CD14-positive monocyte (primary cell): ENCODE data around the gene CCDC92B. TPM values are rescaled to one million over a fixed set of nuclear protein-coding genes. Genes with fewer than 3 reads are reported as not detected.

ENCODE experiments used
- DNase-seq, 3 donors: peaks; one replicate each; pipeline ENCODE4 v3.0.0-alpha.2; 2011 to 2022
- H2AFZ ChIP-seq: 2 replicates; pipeline ENCODE4 v1.6.0; 2012; ENCODE audit warnings: mild to moderate bottlenecking, low read depth, low read length, inconsistent platforms; ENCODE audit not compliant: insufficient read depth, poor library complexity, severe bottlenecking
- H3K27ac ChIP-seq, 2 donors: 1 replicate in 1 of 2; 2 replicates in 1 of 2; pipeline ENCODE4 v1.5.1; 2012 to 2013; ENCODE audit warnings: low read length in 2 of 2, control low read depth in 1 of 2, inconsistent platforms in 1 of 2, low read depth in 1 of 2, mild to moderate bottlenecking in 1 of 2
- H3K27me3 ChIP-seq, 2 donors: one replicate each; pipeline versions ENCODE4 v1.6.0 to v1.6.1; 2011 to 2013; ENCODE audit warnings: low read length in 2 of 2; ENCODE audit not compliant: control insufficient read depth in 2 of 2, insufficient read depth in 2 of 2
- H3K36me3 ChIP-seq, 2 donors: replicated peaks in 1 of 2; 1 replicate in 1 of 2; 2 replicates in 1 of 2; pipeline versions ENCODE4 v1.5.1 to v1.6.1; 2012 to 2013; ENCODE audit warnings: low read length in 2 of 2, control low read depth in 1 of 2, inconsistent platforms in 1 of 2, mild to moderate bottlenecking in 1 of 2; ENCODE audit not compliant: insufficient read depth in 2 of 2, control insufficient read depth in 1 of 2
- H3K4me1 ChIP-seq, 2 donors: 1 replicate in 1 of 2; 2 replicates in 1 of 2; pipeline versions ENCODE4 v1.5.1 to v1.6.1; 2012 to 2013; ENCODE audit warnings: low read length in 2 of 2, control low read depth in 1 of 2, inconsistent platforms in 1 of 2, mild to moderate bottlenecking in 1 of 2, moderate library complexity in 1 of 2; ENCODE audit not compliant: insufficient read depth in 2 of 2, control insufficient read depth in 1 of 2
- H3K4me2 ChIP-seq: replicated peaks from 2 replicates; pipeline ENCODE3; 2012; ENCODE audit warnings: low read length, moderate library complexity, mild to moderate bottlenecking; ENCODE audit not compliant: poor library complexity, severe bottlenecking; ENCODE audit errors: extremely low read depth
- H3K4me3 ChIP-seq, 3 experiments: fragments of 200-600 bp in 1 of 3; sonication (generic) in 1 of 3; replicated peaks in 1 of 3; 1 replicate in 2 of 3; 2 replicates in 1 of 3; pipeline ENCODE4 v1.5.1; 2011 to 2013; ENCODE audit warnings: low read length in 3 of 3, mild to moderate bottlenecking in 3 of 3, control low read depth in 2 of 3, low read depth in 2 of 3, inconsistent platforms in 1 of 3, moderate library complexity in 1 of 3
- H3K79me2 ChIP-seq: 2 replicates; pipeline ENCODE4 v1.6.0; 2012; ENCODE audit warnings: mild to moderate bottlenecking, control low read depth, inconsistent platforms, low read length, moderate library complexity; ENCODE audit not compliant: insufficient read depth
- H3K9ac ChIP-seq: 2 replicates; pipeline ENCODE4 v1.6.0; 2017; ENCODE audit warnings: low read length, mild to moderate bottlenecking; ENCODE audit not compliant: insufficient read depth, poor library complexity, severe bottlenecking
- H3K9me3 ChIP-seq, 2 donors: replicated peaks in 1 of 2; 1 replicate in 1 of 2; 2 replicates in 1 of 2; pipeline versions ENCODE4 v1.5.1 to v1.6.1; 2012 to 2013; ENCODE audit warnings: low read length in 2 of 2, control low read depth in 1 of 2; ENCODE audit not compliant: control insufficient read depth in 1 of 2, insufficient read depth in 1 of 2
- H4K20me1 ChIP-seq: 2 replicates; pipeline ENCODE4 v1.6.0; 2012; ENCODE audit warnings: mild to moderate bottlenecking, low read length, control low read depth, moderate library complexity; ENCODE audit not compliant: insufficient read depth
- H3K27ac Mint-ChIP-seq, 7 donors: one replicate each; pipeline ENCODE4 v1.8.0; 2020; ENCODE audit warnings: mild to moderate bottlenecking in 7 of 7, mixed read lengths in 7 of 7, moderate library complexity in 6 of 7, inconsistent platforms in 2 of 7
- H3K27me3 Mint-ChIP-seq, 3 donors: one replicate each; pipeline ENCODE4 v1.8.0; 2021 to 2022; ENCODE audit warnings: low read depth in 3 of 3, mild to moderate bottlenecking in 3 of 3, mixed read lengths in 3 of 3, moderate library complexity in 3 of 3, inconsistent platforms in 1 of 3
- H3K36me3 Mint-ChIP-seq, 2 donors: one replicate each; pipeline ENCODE4 v1.8.0; 2020; ENCODE audit warnings: mixed read lengths in 2 of 2, inconsistent platforms in 1 of 2, mild to moderate bottlenecking in 1 of 2
- H3K4me1 Mint-ChIP-seq: one replicate; pipeline ENCODE4 v1.8.0; 2020; ENCODE audit warnings: mild to moderate bottlenecking, mixed read lengths
- H3K4me3 Mint-ChIP-seq, 2 donors: one replicate each; pipeline ENCODE4 v1.8.0; 2020; ENCODE audit warnings: mild to moderate bottlenecking in 2 of 2, mixed read lengths in 2 of 2, moderate library complexity in 1 of 2
- H3K9me3 Mint-ChIP-seq, 7 donors: one replicate each; pipeline ENCODE4 v1.8.0; 2020 to 2022; ENCODE audit warnings: mixed read lengths in 7 of 7, mild to moderate bottlenecking in 6 of 7, moderate library complexity in 6 of 7, inconsistent platforms in 2 of 7
- CTCF ChIP-seq: fragments of 200-600 bp; IDR thresholded peaks from one replicate; pipeline ENCODE4 v1.8.0; 2022; ENCODE audit warnings: antibody characterized with exemption, mild to moderate bottlenecking
- WGBS: methylation state at CpG from one replicate; pipeline ENCODE4 v1.1.5; 2013; ENCODE audit warnings: missing lambda C conversion rate; ENCODE audit not compliant: insufficient coverage; 5-methylcytosine and 5-hydroxymethylcytosine counted together
- intact Hi-C, 2 donors: fragments of 100-400 bp; cut with micrococcal nuclease; formaldehyde crosslinking; loops; one replicate each; pipeline versions ENCODE4 v1.15.0 to v1.15.1; 2023
- polyA plus RNA-seq, 3 donors: library from polyadenylated mRNA; depleted of rRNA in 1 of 3; unstranded in 2 of 3; stranded (reverse) in 1 of 3; fragments of 300-500 nt in 2 of 3; fragments of >200 nt in 1 of 3; fragmentation: Illumina TruSeq in 2 of 3; gene quantifications; 1 replicate in 2 of 3; 2 replicates in 1 of 3; pipeline ENCODE4 v1.2.3, GENCODE V29; 2012 to 2021

CCDC92B gene
- polyA plus RNA-seq, 3 donors: not detected

- Histone ChIP-seq H3K4me1 (peaks cover 0 to 3% of the 10 kb centered on the region in 2 donors), H3K27me3 (peaks cover 17 to 43% of the 10 kb centered on the region in 2 donors), H3K4me2 (no peak overlapping the region), H3K36me3 (no peaks in the 10 kb centered on the region), H3K9me3 (no peaks in the 10 kb centered on the region), H3K79me2 (no peaks in the 10 kb centered on the region), H2AFZ (no peak overlapping the region), H4K20me1 (no peaks in the 10 kb centered on the region), H3K27ac (no peak overlapping the region), H3K4me3 (no peak overlapping the region), H3K9ac (no peak overlapping the region)
- no peak for DNase-seq
- Mint-ChIP-seq H3K36me3 (peaks cover 3 to 6% of the 10 kb centered on the region in 2 donors), H3K27ac (no peak overlapping the region), H3K9me3 (peaks cover 0 to 8% (median 5%) of the 10 kb centered on the region in 7 donors), H3K27me3 (peaks cover 48 to 68% (median 63%) of the 10 kb centered on the region in 3 donors), H3K4me1 (peaks cover 8% of the 10 kb centered on the region), H3K4me3 (peak overlapping the region; percentile 41 to 77)
- intact Hi-C loops: no loop called here
- 52% methylated on average over 3 of the region's 11 CpGs for WGBS
- no peak for TF ChIP-seq CTCF
These were observed 27.9 kb upstream of the CCDC92B start for GRCh38 chr17:2777242-2777867.

GRCh38 chr17:2776589-2777241 lies 27.3 kb upstream of the CCDC92B start:
- no peaks in the 10 kb centered on the region for H3K36me3 ChIP-seq
- H3K4me3 ChIP-seq: no peak overlapping the region
- H3K36me3 Mint-ChIP-seq: peaks cover 3 to 6% of the 10 kb centered on the region in 2 donors
- H3K4me2 ChIP-seq: no peak overlapping the region
- H4K20me1 ChIP-seq: no peaks in the 10 kb centered on the region
- H3K9me3 ChIP-seq: no peaks in the 10 kb centered on the region
- WGBS: under 1% methylated on average over 57 of the region's 80 CpGs
- peaks cover 4% of the 10 kb centered on the region for H3K4me1 Mint-ChIP-seq
- no peak overlapping the region for H2AFZ ChIP-seq
- H3K9ac ChIP-seq: no peak overlapping the region
- peaks cover 0 to 3% of the 10 kb centered on the region in 2 donors for H3K4me1 ChIP-seq
- peak overlapping the region; percentile 41 to 77 for H3K4me3 Mint-ChIP-seq
- peaks cover 17 to 43% of the 10 kb centered on the region in 2 donors for H3K27me3 ChIP-seq
- no peak overlapping the region for H3K27ac ChIP-seq
- peaks cover 48 to 68% (median 64%) of the 10 kb centered on the region in 3 donors for H3K27me3 Mint-ChIP-seq
- H3K79me2 ChIP-seq: no peaks in the 10 kb centered on the region
- H3K9me3 Mint-ChIP-seq: peaks cover 0 to 8% (median 5%) of the 10 kb centered on the region in 7 donors
- intact Hi-C loops: no loop called here
- no peak for DNase-seq
- no peak for TF ChIP-seq CTCF
- H3K27ac Mint-ChIP-seq: no peak overlapping the region
